Urothelium cell line (cell line): Measurements from ENCODE around the gene ABCC8.

Experiments used
- DNase-seq: peaks from one replicate; pipeline ENCODE4 v3.0.0; 2011; ENCODE audit warnings: low spot score, mixed read lengths
- FAIRE-seq: peaks from 2 replicates; lab custom pipeline; 2011; peaks lifted over from hg19 to GRCh38; lab: Jason Lieb, UNC

Gene ABCC8

DNA sequence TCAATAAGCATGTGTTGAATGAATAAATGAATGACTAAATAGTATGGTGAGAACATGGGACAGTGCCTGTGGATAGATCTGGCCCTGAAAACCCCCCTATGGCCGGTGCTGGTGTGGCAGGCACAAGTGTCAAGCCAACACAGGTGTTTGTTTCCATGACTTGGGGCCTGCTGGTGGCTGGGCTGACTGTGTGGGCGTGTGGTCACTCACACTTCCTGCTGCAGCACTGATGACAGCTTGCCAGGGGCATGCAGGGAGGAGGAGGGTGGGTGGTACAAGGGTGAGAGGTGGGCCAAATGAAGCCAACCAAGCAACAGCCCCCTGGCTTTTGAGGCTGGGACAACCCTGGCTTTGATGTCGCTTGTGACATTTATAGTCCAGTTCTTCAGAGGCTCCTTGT lies 30.3 kb upstream of the ABCC8 start:
- DNase-seq (peak; percentile 41), FAIRE-seq (no peak)

DNA sequence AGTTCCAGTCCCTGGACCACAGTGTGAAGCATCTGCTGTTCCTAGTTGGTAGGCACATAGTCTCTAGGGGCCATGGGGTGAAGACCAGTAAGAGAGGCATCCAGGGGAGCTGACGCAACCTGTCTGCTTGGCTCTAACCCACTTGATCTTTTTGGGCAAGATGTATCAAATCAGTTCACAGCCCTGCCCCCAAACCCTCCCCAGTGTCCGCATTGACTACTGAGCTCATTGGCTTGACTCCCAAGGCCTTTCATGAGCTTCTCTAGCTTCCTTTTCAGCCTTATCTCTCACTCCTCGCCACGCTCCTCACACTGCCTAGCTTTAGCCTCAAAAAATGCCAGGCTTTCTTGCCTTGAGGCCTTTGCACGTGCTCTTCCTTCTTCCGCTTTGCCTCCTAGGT lies 29.7 kb upstream of the ABCC8 start:
- no peak for DNase-seq

DNA sequence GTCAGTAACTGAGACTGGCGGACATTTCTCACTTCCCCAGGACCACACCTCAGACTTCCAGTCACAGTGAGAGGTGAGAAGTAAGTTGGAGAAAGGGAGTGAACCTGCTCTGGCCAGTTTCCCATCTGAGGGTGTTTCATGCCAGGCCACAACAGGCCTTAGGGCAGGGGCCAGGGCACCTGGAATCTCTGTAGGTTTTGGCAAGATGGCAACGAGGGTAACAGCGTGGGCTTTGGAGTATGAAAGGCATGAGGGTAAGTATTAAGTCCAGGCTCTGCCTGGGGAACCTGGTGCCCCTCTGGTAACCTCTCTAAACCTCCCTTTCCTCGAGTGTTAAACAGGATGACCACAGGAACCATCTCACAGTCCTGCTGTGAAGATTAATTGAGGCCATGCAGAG lies 28.5 kb upstream of the ABCC8 start:
- DNase-seq = no peak
- no peak for FAIRE-seq

More for the DNA sequence above, 29.7 kb upstream of the ABCC8 start:
- FAIRE-seq = no peak

DNA sequence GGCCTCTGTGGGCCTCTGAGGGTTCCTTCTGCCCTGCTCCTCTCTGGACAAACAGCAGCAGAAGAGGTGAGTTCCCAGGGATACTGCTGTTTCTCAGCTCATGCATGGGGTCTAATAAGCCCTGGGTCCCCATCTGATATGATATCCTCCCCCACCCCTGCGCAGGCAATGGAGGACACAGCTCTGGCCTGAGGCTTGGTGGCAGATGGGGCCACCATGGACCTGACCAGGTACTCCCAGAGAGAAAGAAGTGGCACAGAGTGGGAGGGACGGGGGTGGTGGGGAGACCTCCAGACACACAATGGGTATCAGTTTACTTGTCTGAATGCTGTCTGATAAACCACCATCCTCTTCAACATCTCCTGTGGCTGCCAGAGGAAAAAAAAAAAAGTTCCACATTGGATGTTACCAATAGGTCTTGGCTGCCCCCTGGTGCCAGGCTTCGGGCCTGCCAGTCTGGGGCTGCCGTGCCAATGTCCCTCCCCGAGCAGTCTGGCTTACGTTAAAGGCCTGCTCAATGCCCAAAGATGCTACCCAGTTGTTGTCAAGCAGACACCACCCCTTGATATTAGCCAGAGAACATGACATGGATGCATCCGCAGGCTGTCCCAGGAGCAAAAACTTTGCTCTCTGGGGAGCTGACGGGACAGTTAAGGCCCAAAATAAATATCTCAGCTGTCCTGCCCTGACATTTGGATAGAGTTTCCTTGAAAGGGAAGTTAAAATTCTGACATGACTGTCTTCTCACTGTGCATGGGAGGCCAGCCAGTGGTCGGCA lies 27.9 kb upstream of the ABCC8 start:
- DNase-seq (peak; percentile 80), FAIRE-seq (no peak)

DNA sequence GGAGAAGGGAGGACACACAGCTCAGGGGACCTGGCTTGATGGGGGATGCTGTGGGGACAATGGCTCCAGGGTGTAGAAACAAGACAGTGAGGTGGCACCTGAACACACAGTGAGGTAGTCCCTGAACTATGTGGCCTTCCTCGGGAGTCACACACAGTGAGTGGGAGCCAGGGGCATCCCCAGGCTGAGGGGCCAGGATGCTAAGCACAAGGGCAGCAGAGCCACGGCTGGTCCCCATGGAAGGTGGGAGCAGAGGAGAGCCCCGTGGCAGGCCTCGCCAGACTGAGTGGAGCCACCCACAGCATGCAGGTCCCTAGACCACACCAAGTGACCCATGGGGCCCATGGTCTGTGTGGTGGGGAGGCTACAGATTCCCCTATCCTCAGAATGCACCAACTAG lies 26.0 kb upstream of the ABCC8 start:
- no peak for FAIRE-seq
- DNase-seq = no peak

DNA sequence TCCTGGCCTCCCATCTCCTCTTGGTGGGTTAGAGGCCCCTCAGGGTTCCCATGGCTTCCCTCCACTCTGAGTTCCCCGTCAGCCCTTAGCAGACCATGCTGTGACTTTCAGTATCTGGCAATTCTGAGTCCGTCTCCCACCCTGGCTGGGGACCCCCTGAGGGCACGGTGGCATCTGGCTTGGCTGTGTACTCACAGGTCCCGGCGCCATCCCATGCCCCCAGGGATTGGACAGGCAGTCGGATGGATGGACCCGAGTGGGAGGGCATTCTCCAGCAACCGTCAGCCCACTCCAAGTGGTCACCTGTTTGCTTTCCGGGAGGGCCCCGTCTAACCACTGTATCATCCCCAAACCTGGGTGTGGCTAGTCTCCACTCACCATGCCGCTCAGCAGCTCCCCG lies 24.0 kb upstream of the ABCC8 start:
- DNase-seq = no peak
- no peak for FAIRE-seq

DNA sequence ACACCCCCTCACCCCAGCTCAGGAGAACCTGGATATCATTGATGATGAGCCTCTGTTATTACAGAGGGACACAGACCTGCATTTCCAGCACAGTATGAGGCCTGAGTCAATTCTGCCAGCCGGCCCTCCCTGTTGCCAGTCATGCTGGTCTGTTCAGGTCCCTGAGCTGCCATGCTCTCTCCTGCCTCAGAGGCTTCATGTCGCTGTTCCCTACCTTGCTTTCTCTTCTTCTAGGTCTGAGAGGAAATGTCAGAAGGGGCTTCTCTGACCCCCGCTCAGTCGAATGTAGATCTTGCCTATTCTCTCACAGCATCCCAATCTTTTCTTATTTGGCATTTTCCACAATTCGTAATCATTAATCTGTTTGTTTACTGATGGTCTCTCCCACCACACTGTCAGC lies 21.8 kb upstream of the ABCC8 start:
- DNase-seq (peak; percentile 30), FAIRE-seq (no peak)

DNA sequence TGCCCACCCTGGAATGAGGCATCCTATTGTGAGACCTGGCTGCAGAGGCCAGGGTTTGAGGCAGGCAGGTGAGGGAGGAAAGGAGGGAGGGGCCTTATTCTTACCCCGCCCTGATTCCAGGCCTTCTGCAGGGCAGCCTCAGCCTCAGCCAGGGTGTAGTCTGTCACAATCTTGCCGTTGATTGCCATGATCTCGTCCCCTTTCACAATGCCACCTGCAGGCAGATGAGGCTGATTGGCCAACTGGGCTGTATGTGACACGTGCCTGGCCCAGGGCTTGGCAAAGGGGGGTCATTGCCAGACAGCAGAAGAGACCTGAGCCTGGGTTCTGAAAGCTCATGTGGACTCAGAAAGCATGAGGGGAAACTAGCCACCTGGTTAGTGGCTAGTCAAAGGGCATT lies 21.4 kb upstream of the ABCC8 start:
- DNase-seq (no peak), FAIRE-seq (no peak)

DNA sequence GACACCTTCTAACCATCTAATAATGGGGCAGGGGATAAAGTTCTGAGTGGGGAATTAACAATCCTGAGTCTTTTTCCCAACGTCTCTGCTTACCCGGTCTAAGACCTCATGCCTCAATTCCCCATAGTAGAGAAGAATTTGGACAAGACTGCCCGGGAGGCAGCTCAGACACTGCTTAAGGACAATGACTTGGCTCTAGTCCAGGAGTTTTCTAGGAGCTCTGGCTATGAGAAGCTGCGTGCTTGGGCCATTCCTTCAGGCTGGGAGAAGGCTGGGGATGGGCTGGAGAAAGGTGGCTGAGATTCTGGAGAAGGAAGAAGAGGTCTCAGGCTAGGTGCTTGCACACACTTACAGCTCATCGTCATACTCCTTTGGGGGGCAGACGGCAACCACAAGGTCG lies 19.8 kb upstream of the ABCC8 start:
- FAIRE-seq = no peak
- DNase-seq = no peak

DNA sequence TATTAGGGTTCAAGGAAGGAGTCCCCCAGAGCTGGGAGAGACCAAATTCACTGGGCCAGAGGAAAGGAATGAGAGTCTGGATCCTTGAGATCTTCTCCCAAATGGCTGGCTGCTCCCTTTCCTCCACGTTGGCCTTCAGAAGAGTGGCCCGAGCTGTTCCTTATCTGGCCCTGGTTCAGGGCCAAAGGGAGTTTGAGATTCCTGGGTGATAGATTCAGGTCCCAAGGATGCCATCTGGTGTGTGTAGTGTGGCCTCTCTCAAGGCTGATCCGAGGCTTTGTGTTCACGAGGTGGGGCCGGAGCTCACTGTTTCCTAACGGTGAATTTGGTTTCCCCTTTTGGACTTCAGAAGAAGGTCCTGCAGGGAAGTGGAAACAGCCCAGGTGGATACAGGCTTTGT lies 17.4 kb upstream of the ABCC8 start:
- FAIRE-seq (no peak), DNase-seq (no peak)

DNA sequence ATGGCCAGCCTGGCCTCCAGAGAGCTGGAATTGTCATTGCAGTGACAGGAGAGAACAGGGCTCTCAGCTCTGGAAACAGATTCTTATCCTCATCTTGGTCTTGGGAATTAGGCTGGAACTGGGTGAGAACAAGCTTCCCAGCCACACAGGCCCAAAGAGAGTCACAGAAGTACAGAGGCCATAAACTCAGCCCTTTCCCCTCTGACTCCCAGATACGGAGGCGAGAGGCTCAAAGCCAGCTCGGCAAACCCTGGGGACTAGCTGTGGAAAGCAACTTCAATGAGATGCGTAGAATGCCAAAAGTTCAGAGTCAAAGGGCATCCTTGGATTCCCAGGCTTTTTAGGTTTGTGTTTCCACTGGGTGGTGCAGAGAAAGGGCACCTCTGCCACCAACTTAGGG lies 14.3 kb upstream of the ABCC8 start:
- DNase-seq = no peak
- no peak for FAIRE-seq

DNA sequence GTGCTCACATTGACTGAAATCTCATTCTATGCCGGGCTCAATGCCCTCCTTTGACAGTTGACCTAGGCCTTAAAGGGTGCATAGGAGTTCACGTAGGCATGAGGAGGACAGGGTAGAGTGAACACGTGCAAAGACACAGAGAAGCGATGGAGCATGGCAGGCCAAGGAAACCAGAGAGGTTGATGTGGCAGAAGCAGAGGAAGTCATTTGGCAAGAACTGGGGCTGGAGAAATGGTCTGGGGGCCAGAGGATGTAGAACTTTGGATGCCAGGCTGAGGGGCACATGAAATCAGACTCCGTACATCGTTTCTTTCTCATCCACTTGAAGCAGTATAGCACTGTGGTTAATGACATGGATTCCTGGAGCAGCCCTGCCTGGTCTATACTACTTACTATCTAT lies 13.6 kb upstream of the ABCC8 start:
- no peak for FAIRE-seq
- no peak for DNase-seq

DNA sequence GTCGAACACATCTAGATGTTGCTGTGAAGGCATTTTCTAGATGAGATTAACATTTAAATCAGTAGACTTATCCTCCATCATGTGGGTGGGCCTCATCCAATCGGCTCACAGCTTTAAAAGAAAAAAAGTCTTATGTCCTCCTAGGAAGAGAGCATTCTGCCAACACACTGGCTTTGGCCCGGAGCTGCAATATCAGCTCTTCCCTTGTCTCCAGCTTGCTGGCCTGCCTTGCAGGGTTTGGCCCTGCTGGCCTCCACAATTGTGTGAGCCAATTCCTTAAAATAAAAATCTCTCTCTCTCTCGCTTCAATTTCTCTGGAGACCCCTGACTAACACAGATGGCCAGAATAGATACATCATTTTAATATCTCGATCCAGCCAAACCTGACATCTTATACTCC lies 13.1 kb upstream of the ABCC8 start:
- no peak for DNase-seq
- no peak for FAIRE-seq

DNA sequence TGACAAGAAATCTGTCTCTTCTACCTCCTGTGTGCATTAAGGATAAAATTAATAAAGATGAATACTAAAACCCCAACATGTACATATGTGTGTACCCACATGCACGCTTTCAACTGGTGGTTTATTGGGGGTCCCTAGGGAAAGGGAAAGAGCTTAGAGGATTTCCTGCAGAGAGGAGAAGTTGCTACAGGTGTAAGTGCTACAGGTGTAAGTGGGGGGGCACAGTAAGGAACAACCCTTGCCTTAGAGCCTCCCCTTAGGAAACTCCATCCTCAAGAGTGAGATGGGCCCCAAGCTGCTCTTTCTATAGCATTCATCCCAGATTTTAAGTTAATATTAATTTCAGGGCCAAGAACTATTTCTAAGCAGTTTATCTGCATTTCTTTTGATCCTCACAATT lies 11.9 kb upstream of the ABCC8 start:
- DNase-seq (no peak), FAIRE-seq (no peak)

DNA sequence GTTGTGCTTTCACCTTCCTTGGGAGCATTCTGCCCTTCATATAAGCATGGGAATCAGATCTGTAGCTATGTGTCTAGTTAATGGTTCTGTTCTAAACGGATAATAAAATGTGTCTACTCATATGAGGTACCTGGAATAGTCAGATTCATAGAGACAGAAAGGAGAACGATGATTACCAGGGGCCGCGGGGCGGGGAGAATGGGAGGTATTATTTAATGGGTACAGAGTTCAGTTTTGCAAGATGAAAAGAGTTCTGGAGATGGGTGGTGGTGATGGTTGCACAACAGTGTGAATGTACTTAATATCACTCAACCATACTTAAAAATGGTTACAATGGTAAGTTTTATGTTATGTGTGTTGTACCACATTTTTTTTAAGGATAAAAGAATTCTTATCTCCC lies 10.0 kb upstream of the ABCC8 start:
- FAIRE-seq (no peak), DNase-seq (no peak)

DNA sequence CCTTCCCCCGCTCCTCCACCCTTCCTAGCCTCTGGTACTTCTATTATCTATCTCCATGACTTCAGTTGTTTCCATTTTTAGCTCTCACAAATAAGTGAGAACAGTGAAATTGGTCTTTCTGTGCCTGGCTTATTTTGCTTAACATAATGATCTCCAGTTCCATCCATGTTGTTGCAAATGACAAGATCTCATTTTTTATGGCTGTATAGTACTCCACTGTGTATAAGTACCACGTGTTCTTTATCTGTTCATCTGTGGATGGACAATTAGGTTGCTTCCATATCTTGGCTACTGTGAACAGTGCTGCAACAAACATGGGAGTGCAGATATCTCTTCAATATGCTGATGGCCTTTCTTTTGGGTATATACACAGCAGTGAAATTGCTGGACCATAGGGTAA lies 6.9 kb upstream of the ABCC8 start:
- no peak for FAIRE-seq

DNA sequence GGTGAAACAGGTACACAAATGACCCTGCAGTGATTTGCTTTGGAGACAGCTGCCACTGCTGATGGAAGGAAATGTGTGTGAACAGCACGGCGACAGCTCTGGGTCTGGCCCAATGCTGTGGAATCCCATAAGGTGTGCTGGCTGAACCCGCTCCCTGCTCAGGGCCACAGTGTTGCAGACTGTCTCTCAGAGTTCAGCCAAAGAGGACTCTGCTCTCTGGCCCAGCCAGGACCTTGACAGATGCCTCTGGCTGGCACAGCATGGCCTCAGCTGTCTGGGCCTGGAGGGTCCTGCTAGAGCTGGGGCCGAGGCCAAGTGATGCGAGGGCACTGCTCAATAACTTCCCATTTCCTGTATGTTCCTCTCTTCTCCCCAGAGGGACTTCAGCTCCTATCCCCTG lies 5.3 kb upstream of the ABCC8 start:
- DNase-seq = no peak
- FAIRE-seq = no peak

More for the DNA sequence above, 6.9 kb upstream of the ABCC8 start:
- no peak for DNase-seq

DNA sequence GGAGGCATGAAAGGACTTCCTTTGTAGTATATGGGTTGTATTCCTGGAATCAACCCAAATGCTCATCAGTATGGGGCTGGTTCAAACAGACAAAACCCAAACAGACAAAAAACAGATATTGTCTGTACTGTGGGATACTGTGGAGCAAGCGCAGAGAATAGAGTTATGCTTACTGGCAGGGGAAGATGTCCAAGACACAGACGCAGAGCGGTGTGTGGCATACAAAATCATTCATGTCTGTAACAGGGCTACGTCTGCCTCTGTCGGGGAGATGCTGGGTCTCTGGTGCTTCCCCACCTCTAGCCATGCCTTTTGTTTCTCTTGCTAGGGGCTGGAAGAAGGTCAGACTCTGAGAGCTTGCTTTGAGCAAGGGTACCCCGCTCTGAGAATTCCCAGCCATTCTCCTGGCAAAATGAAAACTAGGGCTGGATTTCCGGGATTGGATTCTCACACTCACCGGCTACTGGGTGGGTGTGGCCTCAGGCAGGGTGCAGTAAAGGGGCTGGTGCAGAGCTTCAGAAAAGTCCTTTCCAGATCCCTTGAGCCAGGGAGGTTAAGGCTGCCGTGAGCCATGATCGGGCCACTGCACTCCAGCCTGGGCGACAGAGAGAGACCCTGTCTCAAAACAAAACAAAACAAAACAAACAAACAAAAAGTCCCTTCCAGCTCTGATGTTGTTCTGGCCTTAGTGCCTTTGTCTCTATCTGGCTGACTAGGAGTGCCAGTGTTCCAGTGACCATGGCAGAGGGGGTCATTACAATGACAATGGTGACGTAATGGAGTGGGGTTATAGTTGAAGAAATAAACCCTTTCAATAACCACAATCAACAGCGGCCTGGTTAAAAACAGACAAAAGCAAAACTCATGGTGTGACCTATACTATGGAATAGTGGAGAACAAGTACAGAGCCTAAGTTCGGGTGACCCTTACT lies 2.9 kb upstream of the ABCC8 start:
- DNase-seq = peak; percentile 52
- FAIRE-seq = no peak

DNA sequence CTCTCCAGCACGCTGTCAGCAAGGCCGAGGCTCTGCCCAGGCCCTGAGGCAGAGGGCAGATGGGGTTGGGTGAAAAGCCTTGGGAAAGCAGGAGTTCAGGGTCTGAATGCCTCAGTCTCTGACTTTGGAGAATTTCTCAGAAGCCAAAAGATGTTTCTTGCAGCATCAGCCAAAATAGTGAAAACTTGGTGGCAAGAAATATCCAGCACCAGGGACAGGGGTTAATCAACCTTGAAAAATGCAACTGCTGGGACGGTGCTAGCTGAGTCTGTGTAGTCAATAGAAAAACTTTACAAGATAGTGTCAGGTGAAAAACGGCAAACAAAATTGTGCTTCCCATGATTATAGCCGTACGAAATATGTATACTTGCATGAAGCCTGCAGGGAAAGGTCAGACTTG lies 1.4 kb upstream of the ABCC8 start:
- DNase-seq (no peak), FAIRE-seq (no peak)

DNA sequence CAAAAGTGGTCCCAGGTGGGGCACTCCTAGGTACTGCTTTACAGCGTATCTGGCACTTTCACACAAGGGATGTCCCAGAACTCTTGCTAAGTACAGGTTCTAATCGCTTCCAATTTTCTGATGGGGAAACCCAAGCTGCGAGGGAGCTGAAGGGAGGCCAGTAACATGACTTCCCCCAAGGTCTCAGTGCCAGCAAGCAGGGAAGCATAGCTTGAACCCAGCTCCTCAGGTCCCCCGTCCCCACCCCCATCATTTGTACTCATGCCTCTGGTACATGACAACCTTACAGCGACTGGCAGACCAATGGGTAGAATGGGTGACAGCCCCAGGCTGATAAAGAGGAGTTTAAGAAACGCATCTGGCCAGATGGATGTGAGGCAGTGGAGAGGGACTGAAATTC lies 716 bp upstream of the ABCC8 start:
- FAIRE-seq (no peak), DNase-seq (no peak)

DNA sequence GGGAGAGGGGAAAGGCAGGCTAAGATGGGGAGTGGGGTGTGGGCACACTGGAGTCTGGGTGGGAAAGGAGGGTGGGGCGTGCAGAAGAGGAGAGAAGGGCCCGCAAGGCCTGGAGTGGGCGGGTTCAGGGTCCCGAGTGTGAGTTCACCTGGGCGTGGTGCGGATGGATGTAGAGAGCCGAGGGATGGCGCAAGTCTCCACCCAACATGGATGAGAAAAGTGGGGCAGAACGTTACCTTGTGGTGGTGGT lies 364 bp upstream of the ABCC8 start:
- no peak for DNase-seq
- FAIRE-seq = no peak

DNA sequence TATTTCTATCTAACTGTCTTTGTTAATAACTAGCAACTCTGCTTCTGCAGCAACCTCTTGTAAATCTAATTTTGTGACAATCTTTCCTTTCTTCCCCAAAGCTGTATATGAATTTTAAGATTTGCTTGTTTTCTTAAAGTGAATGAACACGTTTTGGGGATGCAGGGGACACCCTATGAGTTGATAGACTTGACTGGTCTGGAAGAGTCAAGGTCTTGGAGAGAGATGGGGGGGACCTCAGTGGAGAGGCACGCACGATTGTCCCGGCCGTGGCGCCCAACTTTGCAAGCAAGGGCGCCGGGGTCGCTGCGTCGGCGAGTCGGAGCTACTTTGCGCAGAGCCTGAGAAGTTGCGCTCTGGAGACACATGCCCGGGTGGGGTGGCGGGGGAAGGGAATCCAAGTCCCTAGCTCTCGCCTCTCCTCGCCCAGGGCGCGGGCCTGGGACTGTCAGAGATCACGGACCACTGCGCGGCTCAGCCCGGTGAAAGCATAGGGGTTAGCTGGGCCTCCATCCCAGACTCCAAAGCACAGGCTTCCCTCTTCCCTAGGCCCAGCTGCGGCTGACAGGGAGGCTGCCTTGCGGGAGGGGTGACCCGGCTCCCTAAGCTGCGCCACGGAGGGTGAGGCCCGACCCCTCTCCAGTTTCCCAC lies 854 bp downstream of the ABCC8 start:
- DNase-seq (no peak), FAIRE-seq (no peak)
